GM18951 (cell line): ENCODE data around the gene RHEB.

Experiments
- POLR2A ChIP-seq: IDR thresholded peaks from 4 replicates; pipeline ENCODE4 v1.6.1; 2011; ENCODE audit warnings: mild to moderate bottlenecking; ENCODE audit not compliant: insufficient read length, insufficient read depth; ENCODE audit errors: extremely low read depth
- in situ Hi-C: fragments of 300-500 bp; cut with MboI; formaldehyde crosslinking; loops from one replicate; pipeline ENCODE4 v1.12.0; 2022; ENCODE audit warnings: low sequenced_read_pairs, mixed read lengths, inconsistent platforms; ENCODE audit not compliant: unreplicated experiment

Gene RHEB

DNA sequence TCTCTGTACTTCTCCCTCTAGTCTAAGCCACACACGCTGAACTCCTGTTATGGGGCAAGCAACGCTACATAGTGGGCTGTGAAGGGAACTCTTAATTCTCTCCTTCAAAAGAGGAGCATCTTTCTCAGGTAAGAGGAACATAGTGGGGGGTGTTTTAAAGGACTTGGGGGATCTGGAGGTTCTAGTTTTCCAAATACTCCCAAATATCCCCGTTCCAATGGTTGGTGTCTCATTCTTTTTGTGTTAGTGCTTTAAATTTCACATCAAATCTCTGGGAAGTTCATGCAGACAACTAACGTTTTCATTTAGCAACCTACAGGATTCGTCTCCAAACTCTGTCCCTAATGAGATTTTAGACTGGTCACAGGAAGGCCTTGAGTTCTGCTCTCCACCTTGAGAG is 97.5 kb downstream of the RHEB start:
- TF ChIP-seq POLR2A = no peak
- in situ Hi-C loops = no loop called here

DNA sequence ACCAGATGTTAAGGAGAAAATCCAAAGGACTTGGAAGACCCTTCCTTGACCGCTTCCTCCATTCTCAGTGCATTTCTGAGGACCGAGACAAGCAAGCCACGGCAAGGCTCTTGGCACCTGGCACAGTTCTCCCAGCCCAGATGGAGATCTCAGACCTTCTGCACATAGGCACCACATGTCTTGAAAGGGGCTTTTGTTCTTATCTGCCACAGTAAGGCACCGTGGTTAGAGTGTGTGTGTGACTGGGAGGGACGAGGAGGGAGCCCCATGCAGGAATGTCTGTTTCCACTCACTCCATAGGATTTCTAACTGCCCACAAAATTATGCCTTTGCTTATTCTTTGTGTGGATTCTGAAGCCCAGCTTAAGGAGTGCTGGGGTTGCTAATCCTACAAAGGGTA is 99.6 kb downstream of the RHEB start:
- TF ChIP-seq POLR2A = no peak
- in situ Hi-C loops = no loop called here

DNA sequence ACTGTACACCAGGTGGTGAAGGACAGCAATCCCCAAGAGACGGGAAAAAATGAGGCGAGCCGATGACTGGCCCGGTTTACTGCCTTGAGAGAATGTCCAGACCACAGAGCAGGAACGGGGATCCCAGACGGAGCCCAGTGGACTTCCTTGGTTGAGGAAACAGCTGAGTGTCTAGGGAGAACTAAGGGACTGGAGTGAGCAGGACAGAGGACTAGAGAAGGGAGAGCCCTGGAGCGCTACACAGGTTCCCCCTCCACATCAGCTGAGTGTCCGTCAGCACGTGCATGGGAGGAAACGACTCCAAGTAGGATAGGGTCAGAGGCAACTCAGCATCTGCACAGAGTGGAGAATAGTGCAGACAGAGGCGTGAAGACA is 102.8 kb downstream of the RHEB start:
- in situ Hi-C loops = no loop called here
- TF ChIP-seq POLR2A = no peak

DNA sequence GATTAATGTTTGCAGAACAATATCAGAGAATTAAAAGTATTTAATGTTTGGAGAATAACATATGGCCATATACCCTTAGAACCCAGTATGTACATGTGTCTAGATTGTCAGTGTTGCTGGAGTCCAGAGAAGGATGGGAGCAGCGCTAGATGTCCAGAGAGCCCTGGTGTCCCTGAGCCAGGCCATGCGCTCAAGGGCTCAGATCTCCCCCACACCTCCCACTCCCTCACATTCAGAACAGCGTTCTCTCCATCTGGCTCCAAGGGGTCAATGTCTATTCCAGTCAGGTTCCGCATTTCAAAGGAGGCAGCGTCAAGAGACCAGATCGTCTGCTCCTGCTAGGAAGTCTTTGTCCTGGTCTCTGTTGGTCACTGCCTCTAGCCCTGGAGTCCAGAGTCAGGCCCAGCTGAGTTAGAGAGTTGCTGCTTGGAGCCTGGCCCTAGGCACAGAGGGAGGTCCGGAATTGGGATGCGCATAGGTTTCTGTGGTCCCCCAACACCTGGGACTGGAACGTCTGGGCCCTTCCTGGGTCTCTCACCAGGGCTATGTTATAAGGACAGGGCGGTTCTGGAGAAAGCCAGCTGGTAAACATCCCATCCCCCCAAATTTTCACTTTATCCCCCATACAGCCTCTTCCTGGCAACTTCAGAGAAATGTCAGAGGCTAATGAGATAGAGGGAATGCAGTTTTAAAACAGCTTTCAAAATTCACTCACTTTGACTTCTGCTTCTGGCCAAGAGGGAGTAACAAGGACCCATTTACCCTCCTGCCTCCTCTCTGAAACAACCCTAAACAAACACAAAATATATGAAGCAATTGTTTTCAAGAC is 103.4 kb downstream of the RHEB start:
- in situ Hi-C loops = no loop called here
- TF ChIP-seq POLR2A = no peak
